Activated CD8-positive, alpha-beta T cell treated with anti-CD3 and anti-CD28 coated beads, Interleukin-2, amount 10 ng/mL, durations not matched to agents 7 days and 5 days (primary cell): ENCODE measurements around the gene BRINP2. TPM values are rescaled to one million over a fixed set of nuclear protein-coding genes. Genes with fewer than 3 reads are reported as not detected.

Experiments used
- ATAC-seq: fragments of 150-1000 bp; cut with Tn5 transposase; one replicate; pipeline ENCODE4 v1.10.0; 2021; ENCODE audit warnings: moderate library complexity
- CTCF ChIA-PET: fragments of 350-600 bp; sonication (Branson Sonifier 250); formaldehyde crosslinking; loops from one replicate; lab custom pipeline; 2021; ENCODE audit warnings: antibody characterized with exemption; lab: Charles Lee
- POLR2A ChIA-PET: fragments of 350-600 bp; sonication (Branson Sonifier 250); formaldehyde crosslinking; loops from one replicate; lab custom pipeline; 2021; ENCODE audit warnings: antibody characterized with exemption; lab: Charles Lee
- DNase-seq: peaks from one replicate; pipeline ENCODE4 v3.0.0-alpha.2; 2020
- H3K27ac Mint-ChIP-seq: one replicate; pipeline ENCODE4 v1.8.0; 2021; ENCODE audit warnings: mild to moderate bottlenecking, mixed read lengths
- H3K27me3 Mint-ChIP-seq: one replicate; pipeline ENCODE4 v1.8.0; 2021; ENCODE audit warnings: low read depth, mixed read lengths
- H3K36me3 Mint-ChIP-seq: one replicate; pipeline ENCODE4 v1.8.0; 2021; ENCODE audit warnings: low read depth, mixed read lengths
- H3K4me1 Mint-ChIP-seq: one replicate; pipeline ENCODE4 v1.8.0; 2021; ENCODE audit warnings: low read depth, mixed read lengths
- H3K4me3 Mint-ChIP-seq: one replicate; pipeline ENCODE4 v1.8.0; 2021; ENCODE audit warnings: mild to moderate bottlenecking, mixed read lengths
- H3K9me3 Mint-ChIP-seq: one replicate; pipeline ENCODE4 v1.8.0; 2022; ENCODE audit warnings: mixed read lengths; ENCODE audit not compliant: insufficient read depth
- total RNA-seq, 2 experiments: library from RNA; stranded (reverse); gene quantifications; one replicate each; pipeline ENCODE4 v1.2.3, GENCODE V29; 2021

BRINP2 gene
- total RNA-seq, 2 experiments from 2014 or later = not detected

DNA sequence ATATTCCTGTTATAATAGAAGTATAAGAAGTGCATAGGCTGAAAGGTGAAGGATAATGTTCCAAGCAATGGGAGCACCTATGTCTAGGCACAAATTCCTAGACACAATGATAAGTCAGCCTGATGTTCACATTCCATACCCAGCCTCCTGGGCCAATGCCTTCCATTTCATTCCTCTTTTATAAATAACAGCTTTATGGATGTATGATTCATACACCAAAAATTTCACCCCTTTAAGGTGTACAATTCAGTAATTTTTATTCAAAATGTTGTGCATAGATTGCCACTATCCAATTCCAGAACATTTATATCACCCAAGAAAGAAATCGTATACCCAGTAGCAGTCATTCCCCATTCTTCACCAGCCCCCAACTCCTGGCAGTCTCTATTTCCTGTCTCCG lies 118.8 kb downstream of the BRINP2 start:
- H3K9me3 Mint-ChIP-seq = no peaks in the 10 kb centered on the region
- no peaks in the 10 kb centered on the region for H3K4me1 Mint-ChIP-seq
- ChIA-PET POLR2A (no interaction called here), CTCF (no interaction called here)
- no peak overlapping the region for H3K27ac Mint-ChIP-seq
- no peaks in the 10 kb centered on the region for H3K36me3 Mint-ChIP-seq
- H3K4me3 Mint-ChIP-seq = no peak overlapping the region
- ATAC-seq (no peak), DNase-seq (no peak)
- H3K27me3 Mint-ChIP-seq = no peaks in the 10 kb centered on the region

DNA sequence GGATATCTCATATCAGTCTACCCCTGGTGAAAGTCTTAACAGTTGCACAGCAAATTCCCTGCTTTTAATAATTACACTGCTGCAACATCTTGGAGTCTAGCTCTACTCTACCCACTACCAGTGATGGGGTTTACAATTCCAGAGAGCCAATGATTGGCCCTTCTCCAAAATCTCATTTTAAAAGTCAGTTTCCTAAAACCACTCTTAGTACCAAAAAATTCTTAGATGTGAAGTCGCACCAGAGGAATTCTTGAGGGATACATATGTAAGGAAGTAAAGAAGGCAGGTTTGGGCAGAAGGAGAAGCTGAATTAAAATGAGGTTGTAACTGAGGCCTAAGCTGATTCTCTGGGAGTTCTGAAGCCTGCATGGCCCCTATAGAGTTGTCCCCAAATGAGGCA lies 129.7 kb downstream of the BRINP2 start:
- ATAC-seq (no peak), DNase-seq (no peak)
- Mint-ChIP-seq H3K4me1 (no peaks in the 10 kb centered on the region), H3K27ac (no peak overlapping the region), H3K9me3 (no peaks in the 10 kb centered on the region), H3K27me3 (no peaks in the 10 kb centered on the region), H3K36me3 (no peaks in the 10 kb centered on the region), H3K4me3 (no peak overlapping the region)
- CTCF ChIA-PET = no interaction called here
- POLR2A ChIA-PET = no interaction called here

DNA sequence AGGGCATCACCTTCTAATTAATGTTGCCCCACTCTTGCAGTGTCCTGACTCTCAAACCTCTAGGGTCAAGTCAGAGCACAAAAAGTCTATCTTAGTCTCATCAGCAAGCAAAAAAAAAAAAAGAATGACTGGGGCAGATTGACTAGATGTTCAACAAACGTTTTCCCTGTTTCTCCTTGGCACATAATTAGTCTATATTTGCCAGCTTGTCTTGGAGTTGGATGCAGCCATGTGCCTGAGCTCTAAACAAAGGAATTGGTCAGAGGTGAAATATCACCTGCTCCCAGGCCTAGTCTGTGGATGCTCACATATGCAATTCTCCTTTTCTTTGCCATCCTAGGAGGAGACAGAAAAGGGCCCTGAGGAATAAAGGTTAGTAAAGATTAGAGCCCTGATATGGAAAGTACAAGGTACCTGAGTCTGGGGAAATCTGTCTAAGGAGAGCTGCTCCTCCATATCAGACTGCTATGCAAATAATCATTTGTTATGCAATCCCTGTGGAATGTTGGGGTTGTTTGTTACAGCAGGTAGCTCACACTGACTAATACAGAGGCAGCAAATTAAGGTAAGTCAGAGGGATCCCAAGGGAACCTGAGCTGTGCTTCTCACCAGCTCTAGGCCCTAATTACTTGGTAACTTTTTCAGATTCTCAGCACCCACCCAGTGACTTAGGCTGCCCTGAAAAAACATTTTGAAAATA lies 130.8 kb downstream of the BRINP2 start:
- Mint-ChIP-seq H3K36me3 (no peaks in the 10 kb centered on the region), H3K4me1 (no peaks in the 10 kb centered on the region), H3K27me3 (no peaks in the 10 kb centered on the region), H3K27ac (no peak overlapping the region), H3K9me3 (no peaks in the 10 kb centered on the region), H3K4me3 (no peak overlapping the region)
- ChIA-PET CTCF (no interaction called here), POLR2A (no interaction called here)
- ATAC-seq = no peak
- no peak for DNase-seq

DNA sequence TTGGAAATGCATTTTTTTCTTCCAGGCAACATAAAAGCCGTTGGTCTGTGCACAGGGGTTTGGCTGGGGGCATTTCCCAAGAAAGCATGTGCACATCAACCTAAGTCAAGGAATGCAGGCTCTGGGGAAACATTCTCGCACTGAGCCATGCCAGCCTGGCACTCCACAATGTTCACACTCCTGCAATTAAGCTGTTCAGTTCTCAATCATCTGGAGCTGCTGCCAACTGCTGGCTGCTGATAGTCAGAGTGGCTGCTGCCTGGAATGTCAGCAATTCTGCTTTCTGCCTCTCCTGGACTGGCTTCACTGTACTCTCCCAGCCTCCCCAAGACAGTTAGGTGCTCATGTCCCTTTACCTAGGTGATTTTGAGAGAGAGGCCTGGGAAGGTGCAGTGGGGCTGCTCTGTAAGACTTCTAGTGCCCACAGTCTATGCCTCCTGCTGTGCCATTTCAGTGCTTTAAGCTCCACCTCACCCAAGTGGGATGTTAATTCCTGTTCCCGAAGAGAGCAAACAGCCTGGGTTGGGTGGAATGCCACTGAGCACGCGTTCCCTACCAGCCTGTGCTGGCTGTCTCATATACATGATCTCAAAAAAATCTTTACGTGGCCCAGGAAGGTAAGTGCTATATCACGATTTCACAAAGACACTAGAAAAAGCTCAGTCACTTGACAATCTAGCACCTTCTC lies 131.7 kb downstream of the BRINP2 start:
- H3K36me3 Mint-ChIP-seq = no peaks in the 10 kb centered on the region
- no peak overlapping the region for H3K27ac Mint-ChIP-seq
- ChIA-PET CTCF (no interaction called here), POLR2A (no interaction called here)
- DNase-seq (no peak), ATAC-seq (no peak)
- H3K27me3 Mint-ChIP-seq = no peaks in the 10 kb centered on the region
- H3K4me3 Mint-ChIP-seq = no peak overlapping the region
- H3K9me3 Mint-ChIP-seq = no peaks in the 10 kb centered on the region
- H3K4me1 Mint-ChIP-seq = no peaks in the 10 kb centered on the region

DNA sequence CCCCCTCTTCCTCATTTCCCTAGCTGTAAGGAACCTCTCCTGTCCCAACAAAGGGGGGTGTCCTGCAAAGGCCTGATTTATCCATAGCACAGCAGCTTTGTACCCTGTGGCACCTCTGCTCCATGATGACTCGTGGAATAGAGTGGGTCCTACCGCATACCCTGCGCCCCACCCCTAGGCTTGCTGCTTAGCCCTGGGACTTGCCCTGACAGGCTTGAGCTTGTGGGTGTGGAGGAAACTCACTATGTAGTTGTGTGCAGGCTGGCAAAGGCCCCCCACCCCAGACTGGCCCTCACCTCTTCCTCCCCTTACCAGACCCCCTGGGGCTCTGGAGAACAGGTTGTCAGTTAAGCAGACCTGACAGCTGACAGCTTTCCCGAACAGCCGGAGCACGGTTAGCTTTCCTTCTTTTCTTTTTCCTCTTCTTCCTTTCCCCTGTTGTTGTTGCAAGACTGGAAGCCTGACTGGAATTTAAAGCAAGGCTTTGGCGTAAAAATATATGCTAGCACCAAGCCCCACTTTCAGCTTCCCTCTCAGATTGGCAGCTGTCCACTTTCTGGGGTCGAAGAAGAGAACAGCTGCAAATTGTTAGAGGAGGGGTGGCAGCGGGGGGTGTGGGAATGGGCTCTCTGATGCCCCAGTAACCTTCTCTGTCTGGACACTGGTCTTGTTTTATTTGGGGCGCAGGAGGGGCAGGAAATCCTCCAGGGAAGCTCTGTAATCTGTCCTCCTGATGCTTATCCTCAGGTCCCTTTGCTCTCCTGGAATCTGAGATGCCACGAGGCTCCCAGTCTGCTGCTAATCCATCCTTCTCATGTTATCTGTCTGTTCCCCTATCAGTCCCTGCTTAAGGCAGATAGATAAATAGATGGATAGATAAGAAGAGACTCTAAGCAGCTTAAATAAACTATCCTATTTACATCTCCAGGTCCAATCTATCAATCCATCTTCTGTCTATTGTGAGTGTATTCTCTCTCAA lies 134.6 kb downstream of the BRINP2 start:
- no peak for ATAC-seq
- Mint-ChIP-seq H3K4me3 (no peak overlapping the region), H3K4me1 (no peaks in the 10 kb centered on the region), H3K27me3 (no peaks in the 10 kb centered on the region), H3K9me3 (no peaks in the 10 kb centered on the region), H3K27ac (no peak overlapping the region), H3K36me3 (no peaks in the 10 kb centered on the region)
- POLR2A ChIA-PET = no interaction called here
- no peak for DNase-seq
- CTCF ChIA-PET = no interaction called here

DNA sequence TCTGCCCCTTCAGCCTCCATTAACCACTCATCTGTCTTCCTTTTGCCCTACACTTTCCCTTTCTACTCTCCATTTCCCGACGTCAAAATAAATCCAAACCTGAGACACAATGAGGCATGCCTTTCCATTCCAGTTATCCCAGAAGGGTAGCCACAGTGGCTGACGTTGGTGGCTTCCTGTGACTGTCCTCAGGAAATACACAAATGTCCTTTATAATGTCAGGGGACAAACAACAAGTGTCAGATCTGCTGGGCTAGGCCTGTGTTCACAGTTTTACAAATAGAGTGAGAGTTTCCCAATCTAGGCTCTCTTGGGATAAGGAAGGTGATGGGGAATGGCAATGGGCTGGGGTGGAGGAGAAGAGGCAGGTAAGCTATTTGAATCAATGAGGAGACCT lies 135.3 kb downstream of the BRINP2 start:
- Mint-ChIP-seq H3K27me3 (no peaks in the 10 kb centered on the region), H3K4me3 (no peak overlapping the region), H3K27ac (no peak overlapping the region)

DNA sequence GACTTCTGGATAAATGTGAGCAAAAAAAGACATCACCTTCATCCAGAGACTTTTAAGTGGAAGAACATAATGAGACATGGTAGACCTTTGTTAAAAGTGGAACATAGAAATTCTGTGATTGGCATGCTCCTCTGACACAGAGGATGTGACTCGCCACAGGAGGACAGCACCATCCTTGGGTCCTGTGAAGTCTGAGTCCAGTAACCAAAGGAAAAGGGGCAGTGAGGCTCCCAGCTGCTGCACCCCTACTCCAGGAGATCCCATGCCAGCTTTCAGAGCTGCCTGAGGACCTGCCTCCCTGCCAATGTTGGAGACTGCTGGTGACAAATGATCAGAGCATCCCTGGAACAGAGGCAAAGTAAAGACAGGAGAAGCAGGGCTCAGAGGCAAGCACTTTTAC lies 136.2 kb downstream of the BRINP2 start:
- ChIA-PET POLR2A (no interaction called here), CTCF (no interaction called here)
- ATAC-seq (no peak), DNase-seq (no peak)
- Mint-ChIP-seq H3K27ac (no peak overlapping the region), H3K36me3 (no peaks in the 10 kb centered on the region), H3K27me3 (no peaks in the 10 kb centered on the region), H3K4me3 (no peak overlapping the region), H3K4me1 (no peaks in the 10 kb centered on the region), H3K9me3 (no peaks in the 10 kb centered on the region)

More for the DNA sequence above, 135.3 kb downstream of the BRINP2 start:
- H3K9me3 Mint-ChIP-seq = no peaks in the 10 kb centered on the region
- ATAC-seq (no peak), DNase-seq (no peak)
- POLR2A ChIA-PET = no interaction called here
- no peaks in the 10 kb centered on the region for H3K36me3 Mint-ChIP-seq
- H3K4me1 Mint-ChIP-seq = no peaks in the 10 kb centered on the region
- CTCF ChIA-PET = no interaction called here

DNA sequence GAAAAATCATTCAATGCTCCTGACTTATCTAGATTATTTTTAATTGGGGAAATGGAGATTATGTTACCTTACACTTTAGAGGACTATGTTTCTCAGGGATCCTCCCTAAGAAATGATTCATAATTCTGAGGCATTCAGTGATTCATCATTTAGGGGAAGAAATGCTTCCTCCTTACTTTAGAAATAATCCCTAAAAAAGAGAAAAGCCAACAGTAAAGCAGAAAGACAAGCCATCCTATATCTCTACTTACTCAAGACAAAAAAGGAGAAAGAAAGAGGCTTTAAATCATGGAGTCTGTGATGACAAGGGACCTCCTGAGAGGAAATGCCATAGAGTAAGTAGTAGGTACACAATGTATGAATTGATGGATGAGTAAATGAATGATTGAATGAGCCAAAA lies 137.0 kb downstream of the BRINP2 start:
- CTCF ChIA-PET = no interaction called here

DNA sequence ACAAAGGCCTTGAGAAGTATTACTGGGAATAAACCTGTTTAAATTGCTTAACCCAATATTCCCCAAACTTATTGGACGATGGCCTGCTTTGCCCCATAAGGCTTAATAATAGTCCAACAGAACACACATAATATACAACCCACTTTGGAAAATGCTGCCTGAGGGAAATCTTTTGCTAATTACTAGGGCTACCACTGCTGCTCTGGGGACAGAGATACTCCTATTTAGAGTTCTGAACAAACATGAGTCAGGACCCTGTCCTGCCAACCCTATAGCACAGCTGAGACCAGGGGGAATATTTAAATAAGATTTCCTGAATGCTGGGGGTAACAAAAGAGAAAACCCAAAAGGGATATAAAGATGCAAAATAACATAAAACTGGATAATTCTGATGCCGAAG lies 139.1 kb downstream of the BRINP2 start:
- Mint-ChIP-seq H3K36me3 (no peaks in the 10 kb centered on the region), H3K27me3 (no peaks in the 10 kb centered on the region), H3K4me3 (no peak overlapping the region), H3K9me3 (no peaks in the 10 kb centered on the region), H3K4me1 (no peaks in the 10 kb centered on the region), H3K27ac (no peak overlapping the region)
- ChIA-PET POLR2A (no interaction called here), CTCF (no interaction called here)
- ATAC-seq (no peak), DNase-seq (no peak)

More for the DNA sequence above, 137.0 kb downstream of the BRINP2 start:
- POLR2A ChIA-PET = no interaction called here
- H3K36me3 Mint-ChIP-seq = no peaks in the 10 kb centered on the region
- no peaks in the 10 kb centered on the region for H3K4me1 Mint-ChIP-seq
- no peaks in the 10 kb centered on the region for H3K27me3 Mint-ChIP-seq
- H3K27ac Mint-ChIP-seq = no peak overlapping the region
- no peak overlapping the region for H3K4me3 Mint-ChIP-seq
- H3K9me3 Mint-ChIP-seq = no peaks in the 10 kb centered on the region
- no peak for DNase-seq
- ATAC-seq = no peak

DNA sequence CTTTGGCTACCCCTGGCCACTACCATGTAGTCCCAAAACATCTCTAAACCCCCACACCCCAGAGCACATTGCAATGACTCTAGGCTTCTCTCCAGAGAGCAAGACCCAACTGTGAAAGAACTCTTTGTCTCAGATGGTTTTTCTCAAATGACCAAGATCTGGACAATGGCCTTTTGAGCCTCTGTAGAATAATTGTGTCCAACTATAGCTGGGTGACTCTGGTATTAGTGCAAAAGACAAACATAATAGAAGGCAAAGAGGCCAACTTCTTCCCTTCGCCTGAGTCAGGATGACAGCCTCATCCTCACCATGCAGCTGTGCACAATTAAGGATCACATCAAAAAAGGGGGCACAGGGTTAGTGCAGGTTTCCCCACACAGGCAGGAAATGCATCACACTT lies 139.6 kb downstream of the BRINP2 start:
- no peaks in the 10 kb centered on the region for H3K9me3 Mint-ChIP-seq
- H3K4me1 Mint-ChIP-seq = no peaks in the 10 kb centered on the region
- no peak for DNase-seq
- no peak overlapping the region for H3K4me3 Mint-ChIP-seq
- no peak overlapping the region for H3K27ac Mint-ChIP-seq
- ChIA-PET POLR2A (no interaction called here), CTCF (no interaction called here)
- H3K27me3 Mint-ChIP-seq = no peaks in the 10 kb centered on the region
- no peak for ATAC-seq
- H3K36me3 Mint-ChIP-seq = no peaks in the 10 kb centered on the region

DNA sequence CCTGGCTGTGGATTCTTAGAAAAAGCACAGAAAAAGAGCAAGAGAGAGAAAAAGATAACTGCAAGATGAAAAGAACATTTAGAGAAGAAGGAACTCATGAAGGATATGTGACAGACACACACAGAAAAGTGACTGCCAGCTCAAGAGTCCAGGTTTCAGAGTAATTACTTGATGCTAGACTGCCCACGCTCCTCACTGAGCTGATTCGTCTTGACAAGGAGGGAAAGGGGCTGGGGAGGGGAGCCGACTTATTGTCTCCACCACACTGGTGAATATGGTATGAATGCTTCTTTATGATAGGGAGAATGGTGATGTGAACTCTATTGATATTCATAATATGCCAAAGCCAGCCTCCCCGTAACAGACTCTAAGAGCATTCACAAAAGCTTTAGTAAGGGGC lies 140.4 kb downstream of the BRINP2 start:
- Mint-ChIP-seq H3K27me3 (no peaks in the 10 kb centered on the region), H3K4me1 (no peaks in the 10 kb centered on the region), H3K36me3 (no peaks in the 10 kb centered on the region), H3K9me3 (no peaks in the 10 kb centered on the region), H3K27ac (no peak overlapping the region), H3K4me3 (no peak overlapping the region)
- ChIA-PET CTCF (no interaction called here), POLR2A (no interaction called here)
- ATAC-seq (no peak), DNase-seq (no peak)

DNA sequence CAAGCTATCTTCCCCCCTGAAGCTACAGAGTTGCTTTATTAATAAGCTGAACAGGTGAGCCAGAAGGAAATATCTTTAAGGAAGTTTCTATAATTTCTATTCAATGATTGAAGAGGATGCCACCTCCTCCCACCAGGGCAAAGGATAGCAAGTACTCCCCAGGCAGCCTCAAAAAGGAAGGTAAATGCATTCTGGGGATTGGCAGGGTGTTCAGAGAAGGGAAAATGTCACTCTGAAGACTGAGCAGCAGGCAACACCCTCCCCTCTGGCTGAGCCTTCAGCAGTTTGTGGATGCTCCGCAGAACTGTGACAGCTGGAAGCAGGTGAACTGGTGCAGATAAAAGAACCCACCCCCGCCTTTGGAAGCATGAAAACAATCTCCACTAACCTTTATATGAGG lies 140.8 kb downstream of the BRINP2 start:
- H3K27ac Mint-ChIP-seq = no peak overlapping the region
- H3K9me3 Mint-ChIP-seq = no peaks in the 10 kb centered on the region
- H3K36me3 Mint-ChIP-seq = no peaks in the 10 kb centered on the region
- no peaks in the 10 kb centered on the region for H3K27me3 Mint-ChIP-seq
- H3K4me3 Mint-ChIP-seq = no peak overlapping the region
- ATAC-seq = no peak
- no peaks in the 10 kb centered on the region for H3K4me1 Mint-ChIP-seq
- DNase-seq = no peak
- ChIA-PET POLR2A (no interaction called here), CTCF (no interaction called here)
